NB4 (cell line): ENCODE data around the gene TP73.

Experiments
- CTCF ChIP-seq: IDR thresholded peaks from one replicate; pipeline ENCODE4 v1.5.1; 2012; ENCODE audit warnings: low read depth, low read length
- MYC ChIP-seq: IDR thresholded peaks from 2 replicates; pipeline ENCODE4 v1.6.1; 2011; ENCODE audit warnings: low read depth, low read length
- POLR2A ChIP-seq: IDR thresholded peaks from 2 replicates; pipeline ENCODE4 v1.6.1; 2011; ENCODE audit warnings: mild to moderate bottlenecking; ENCODE audit not compliant: insufficient read length; ENCODE audit errors: extremely low read depth

DNA sequence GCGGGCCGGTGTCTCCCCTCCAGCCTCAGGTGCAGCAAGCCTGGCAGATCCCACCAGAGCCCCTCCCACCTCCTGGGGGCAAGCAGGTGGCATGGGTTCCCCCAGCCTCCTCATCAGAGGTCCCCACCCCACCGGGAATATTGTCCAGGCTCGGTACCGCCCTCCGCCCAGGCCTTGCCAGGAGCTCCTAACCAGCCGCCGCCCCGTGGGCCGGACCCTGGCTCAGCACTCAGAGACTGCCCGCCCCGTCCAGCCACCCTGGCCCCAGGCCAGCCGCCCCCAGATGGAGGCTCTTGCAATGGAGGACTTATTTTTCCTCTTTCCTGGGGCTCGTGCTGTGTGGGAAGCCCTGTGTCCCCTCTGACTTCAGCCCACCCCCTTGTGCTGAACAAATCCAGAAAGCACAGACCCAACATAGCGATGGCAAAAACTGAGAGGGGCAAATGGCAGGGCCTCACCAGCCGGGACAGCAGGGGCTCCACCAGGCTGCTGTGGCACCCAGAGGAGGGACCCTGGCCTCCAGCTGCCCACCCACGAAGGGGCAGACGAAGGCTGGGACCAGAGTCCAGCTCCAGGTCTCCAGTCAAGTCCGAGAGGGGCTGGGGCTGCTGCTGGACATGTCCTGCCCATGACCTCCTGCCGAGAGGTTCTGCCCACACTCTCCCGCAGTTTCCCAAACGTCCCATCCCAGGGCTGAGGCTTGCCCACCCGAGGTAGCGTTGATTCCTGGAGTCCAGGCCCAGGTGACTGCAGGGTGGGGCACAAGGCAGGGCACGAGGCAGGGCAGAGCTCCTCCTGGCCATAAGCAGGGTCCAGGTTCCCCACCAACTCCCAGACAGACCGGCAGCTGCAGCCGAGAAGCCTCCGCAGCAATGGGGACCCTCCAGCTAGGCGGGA lies 48.5 kb upstream of the TP73 start:
- TF ChIP-seq MYC (no peak), CTCF (no peak), POLR2A (no peak)
